ENCODE results near the gene MPPE1. TPM values are rescaled to one million over a fixed set of nuclear protein-coding genes. Genes with fewer than 3 reads are reported as not detected.

MPPE1 gene
- polyA plus RNA-seq, 2 donors = 19.1 to 20.3 TPM

DNA sequence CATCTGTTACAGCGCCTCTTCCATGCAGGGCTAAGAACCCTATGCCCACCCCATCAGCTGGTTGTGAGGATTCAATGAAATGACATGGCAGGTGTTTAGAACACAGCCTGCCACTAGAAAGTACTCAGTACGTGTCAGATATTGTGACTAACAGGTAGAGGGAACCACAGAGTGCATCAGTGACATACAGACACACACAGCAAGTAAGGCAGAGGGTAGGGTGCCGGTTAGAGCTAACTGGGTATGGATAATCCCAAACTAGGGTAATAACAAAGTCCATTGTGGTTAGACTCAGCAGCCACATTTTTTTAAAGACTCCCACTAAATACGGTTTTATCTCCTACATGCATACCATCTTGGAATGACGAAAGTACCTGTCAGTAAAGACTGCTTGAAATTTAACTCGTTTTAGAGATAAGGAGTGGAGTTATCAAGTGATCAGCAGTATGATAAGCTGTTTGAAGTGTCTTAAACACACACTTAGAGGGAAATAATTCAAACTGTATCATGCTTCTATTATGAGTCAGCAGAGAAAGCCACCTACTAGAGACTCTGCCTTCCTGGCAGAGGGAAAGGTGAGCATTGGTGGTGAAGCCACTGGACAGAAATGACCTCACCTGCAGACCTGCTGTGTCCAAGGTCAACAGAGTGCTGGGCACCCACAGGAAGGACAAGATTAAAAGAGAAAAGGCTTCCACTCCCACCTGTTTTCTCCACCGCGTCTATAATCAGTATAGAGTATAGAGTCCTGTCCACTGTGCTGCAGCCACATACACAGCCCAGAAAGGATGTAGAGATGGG lies 20.6 kb downstream of the MPPE1 start:
- Histone ChIP-seq H3K27me3 (ENCODE audit: control insufficient read depth in 1 of 2, insufficient read depth in 2 of 2, low read length in 2 of 2) (no peaks in the 10 kb centered on the region), H3K4me3 (ENCODE audit: low read depth in 1 of 2, low read length in 2 of 2) (no peak overlapping the region), H3K9me3 (ENCODE audit: control insufficient read depth in 2 of 2, insufficient read depth in 1 of 2, low read depth in 1 of 2, low read length in 1 of 2) (no peaks in the 10 kb centered on the region), H3K27ac (ENCODE audit: low read depth in 2 of 2, low read length in 1 of 2) (no peak overlapping the region), H3K4me1 (ENCODE audit: control insufficient read depth in 2 of 2, insufficient read depth in 2 of 2, low read length in 1 of 2) (no peaks in the 10 kb centered on the region), H3K36me3 (ENCODE audit: control insufficient read depth in 2 of 2, insufficient read depth in 2 of 2, low read length in 1 of 2) (peaks cover 5 to 17% of the 10 kb centered on the region in 2 donors)
- WGBS, 2 donors = 71 to 84% methylated on average over 8 of the region's 8 CpGs

DNA sequence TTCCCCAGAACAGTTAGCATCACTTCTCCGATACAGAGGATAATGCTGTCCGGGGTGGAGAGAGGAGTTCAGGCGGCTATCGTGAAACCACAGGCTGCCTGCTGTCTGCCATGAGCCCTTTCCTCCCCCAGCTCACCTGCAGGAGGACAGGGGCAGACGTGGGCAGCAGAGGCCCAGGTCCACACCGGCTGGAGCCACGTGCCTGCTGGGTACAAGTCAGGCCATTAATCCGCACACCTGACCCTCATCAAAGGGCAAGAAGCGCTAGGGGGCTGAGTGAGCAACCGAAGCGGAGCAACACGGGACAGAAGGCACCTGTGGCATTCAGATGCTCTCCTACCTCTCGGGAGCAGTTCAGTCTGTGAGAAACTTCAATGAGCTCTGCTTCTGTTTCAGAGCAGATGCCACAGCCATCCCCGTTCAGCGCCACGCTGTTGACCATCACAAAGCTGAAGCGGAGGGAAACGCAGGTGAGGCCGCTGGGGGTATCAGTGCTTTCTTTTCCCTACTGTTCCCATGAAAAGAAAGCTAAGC lies 21.5 kb downstream of the MPPE1 start:
- no peaks in the 10 kb centered on the region for H3K4me1 ChIP-seq (ENCODE audit: control insufficient read depth in 2 of 2, insufficient read depth in 2 of 2, low read length in 1 of 2)
- H3K27ac ChIP-seq (ENCODE audit: low read depth in 2 of 2, low read length in 1 of 2) = no peak overlapping the region
- 87 to 89% methylated on average over 19 of the region's 19 CpGs for WGBS, 2 donors
- peaks cover 5 to 17% of the 10 kb centered on the region in 2 donors for H3K36me3 ChIP-seq (ENCODE audit: control insufficient read depth in 2 of 2, insufficient read depth in 2 of 2, low read length in 1 of 2)
- no peaks in the 10 kb centered on the region for H3K27me3 ChIP-seq (ENCODE audit: control insufficient read depth in 1 of 2, insufficient read depth in 2 of 2, low read length in 2 of 2)
- H3K9me3 ChIP-seq (ENCODE audit: control insufficient read depth in 2 of 2, insufficient read depth in 1 of 2, low read depth in 1 of 2, low read length in 1 of 2) = no peaks in the 10 kb centered on the region
- H3K4me3 ChIP-seq (ENCODE audit: low read depth in 1 of 2, low read length in 2 of 2) = no peak overlapping the region

DNA sequence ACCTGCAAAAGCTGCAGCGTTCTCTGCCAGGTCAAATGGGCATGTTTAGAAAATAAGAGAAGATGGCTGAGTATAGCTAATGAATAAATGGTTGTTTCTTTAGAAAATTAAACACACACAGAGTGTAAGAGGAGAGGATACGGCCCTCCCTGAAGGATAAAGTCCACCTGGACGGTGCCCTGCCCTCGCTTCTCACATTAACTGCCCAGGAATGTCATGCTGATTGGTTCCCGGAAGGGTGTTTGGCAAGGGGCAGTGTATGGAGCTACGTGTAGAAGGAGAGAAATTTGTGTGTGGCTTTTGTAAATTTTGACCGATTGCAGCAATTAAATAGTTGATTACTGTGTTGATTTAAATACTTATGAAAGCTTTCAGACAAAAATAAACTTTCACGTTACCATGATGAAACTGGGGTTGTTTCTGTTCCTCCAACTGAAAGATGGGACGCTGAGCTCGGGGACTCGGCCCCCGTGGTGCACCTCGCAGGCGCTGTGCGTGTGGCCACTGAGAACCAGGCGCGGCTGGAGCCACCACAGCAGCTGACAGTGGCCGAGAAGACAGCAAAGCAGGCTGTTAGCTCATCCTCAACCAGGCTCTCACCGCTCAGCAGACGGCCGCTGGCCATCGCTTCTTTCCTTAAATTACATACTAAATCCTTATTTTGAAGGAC lies 22.7 kb downstream of the MPPE1 start:
- H3K27ac ChIP-seq (ENCODE audit: low read depth in 2 of 2, low read length in 1 of 2) = no peak overlapping the region
- H3K36me3 ChIP-seq (ENCODE audit: control insufficient read depth in 2 of 2, insufficient read depth in 2 of 2, low read length in 1 of 2) = peaks cover 8 to 25% of the 10 kb centered on the region in 2 donors
- no peak overlapping the region for H3K4me3 ChIP-seq (ENCODE audit: low read depth in 1 of 2, low read length in 2 of 2)
- no peaks in the 10 kb centered on the region for H3K27me3 ChIP-seq (ENCODE audit: control insufficient read depth in 1 of 2, insufficient read depth in 2 of 2, low read length in 2 of 2)
- H3K9me3 ChIP-seq (ENCODE audit: control insufficient read depth in 2 of 2, insufficient read depth in 1 of 2, low read depth in 1 of 2, low read length in 1 of 2) = no peaks in the 10 kb centered on the region
- WGBS, 2 donors = 82 to 86% methylated on average over 22 of the region's 22 CpGs
- no peaks in the 10 kb centered on the region for H3K4me1 ChIP-seq (ENCODE audit: control insufficient read depth in 2 of 2, insufficient read depth in 2 of 2, low read length in 1 of 2)

DNA sequence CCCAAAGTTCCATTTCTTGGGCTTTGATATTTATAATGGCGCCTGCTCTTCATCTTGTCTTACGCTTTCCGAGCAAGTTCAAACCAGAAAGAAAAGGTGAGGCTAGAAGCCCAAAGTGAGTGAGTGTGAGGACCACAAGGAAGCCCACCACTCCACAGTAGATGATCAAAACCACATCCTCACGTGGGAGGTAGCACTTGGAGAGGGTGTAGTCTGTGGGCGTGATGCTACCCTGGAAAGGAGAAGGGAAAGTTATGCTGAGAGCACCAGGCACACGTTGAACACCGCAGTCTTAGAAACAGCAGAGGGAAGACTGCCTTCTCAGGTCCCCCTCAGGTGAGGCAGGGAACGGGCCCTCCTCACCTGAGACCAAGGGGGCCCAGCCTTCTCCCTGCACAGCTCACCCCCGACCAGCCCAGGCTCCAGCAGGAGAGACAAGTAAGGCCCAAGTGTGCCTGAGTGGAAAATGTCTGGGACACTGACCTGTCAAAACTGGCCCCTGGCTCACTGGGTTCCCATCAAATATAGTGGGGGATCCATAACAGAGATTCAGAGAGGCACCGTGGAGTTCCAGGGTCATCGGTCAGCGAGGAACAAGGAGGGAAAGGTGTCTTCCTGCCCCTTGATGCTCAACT lies 23.6 kb downstream of the MPPE1 start:
- no peaks in the 10 kb centered on the region for H3K4me1 ChIP-seq (ENCODE audit: control insufficient read depth in 2 of 2, insufficient read depth in 2 of 2, low read length in 1 of 2)
- no peaks in the 10 kb centered on the region for H3K27me3 ChIP-seq (ENCODE audit: control insufficient read depth in 1 of 2, insufficient read depth in 2 of 2, low read length in 2 of 2)
- H3K36me3 ChIP-seq (ENCODE audit: control insufficient read depth in 2 of 2, insufficient read depth in 2 of 2, low read length in 1 of 2) = peaks cover 8 to 25% of the 10 kb centered on the region in 2 donors
- no peaks in the 10 kb centered on the region for H3K9me3 ChIP-seq (ENCODE audit: control insufficient read depth in 2 of 2, insufficient read depth in 1 of 2, low read depth in 1 of 2, low read length in 1 of 2)
- H3K4me3 ChIP-seq (ENCODE audit: low read depth in 1 of 2, low read length in 2 of 2) = no peak overlapping the region
- 90 to 91% methylated on average over 12 of the region's 12 CpGs for WGBS, 2 donors
- no peak overlapping the region for H3K27ac ChIP-seq (ENCODE audit: low read depth in 2 of 2, low read length in 1 of 2)

DNA sequence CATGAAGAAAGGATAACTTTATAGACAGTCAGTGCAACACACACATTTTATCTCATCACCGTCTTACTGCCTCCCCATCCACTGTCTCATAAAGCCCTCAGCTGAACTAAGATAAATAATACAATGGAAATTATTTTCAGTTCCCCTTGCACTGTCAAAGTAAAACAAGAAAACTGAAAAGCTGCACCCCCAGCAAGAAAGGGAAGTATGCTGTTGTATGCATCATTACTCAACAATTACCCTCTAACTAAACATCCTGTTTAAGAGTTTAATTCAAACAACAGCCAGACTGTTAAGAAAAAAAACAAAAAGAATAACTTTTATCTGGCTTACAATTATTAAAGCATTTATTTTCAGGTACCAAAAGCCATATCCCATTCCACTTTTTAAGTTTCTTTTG lies 25.0 kb downstream of the MPPE1 start:
- no peak overlapping the region for H3K27ac ChIP-seq (ENCODE audit: low read depth in 2 of 2, low read length in 1 of 2)
- no peak overlapping the region for H3K4me3 ChIP-seq (ENCODE audit: low read depth in 1 of 2, low read length in 2 of 2)
- no peaks in the 10 kb centered on the region for H3K9me3 ChIP-seq (ENCODE audit: control insufficient read depth in 2 of 2, insufficient read depth in 1 of 2, low read depth in 1 of 2, low read length in 1 of 2)
- peaks cover 8 to 25% of the 10 kb centered on the region in 2 donors for H3K36me3 ChIP-seq (ENCODE audit: control insufficient read depth in 2 of 2, insufficient read depth in 2 of 2, low read length in 1 of 2)
- H3K27me3 ChIP-seq (ENCODE audit: control insufficient read depth in 1 of 2, insufficient read depth in 2 of 2, low read length in 2 of 2) = no peaks in the 10 kb centered on the region
- no peaks in the 10 kb centered on the region for H3K4me1 ChIP-seq (ENCODE audit: control insufficient read depth in 2 of 2, insufficient read depth in 2 of 2, low read length in 1 of 2)
- 64 to 65% methylated on average over 1 of the region's 1 CpG for WGBS, 2 donors

DNA sequence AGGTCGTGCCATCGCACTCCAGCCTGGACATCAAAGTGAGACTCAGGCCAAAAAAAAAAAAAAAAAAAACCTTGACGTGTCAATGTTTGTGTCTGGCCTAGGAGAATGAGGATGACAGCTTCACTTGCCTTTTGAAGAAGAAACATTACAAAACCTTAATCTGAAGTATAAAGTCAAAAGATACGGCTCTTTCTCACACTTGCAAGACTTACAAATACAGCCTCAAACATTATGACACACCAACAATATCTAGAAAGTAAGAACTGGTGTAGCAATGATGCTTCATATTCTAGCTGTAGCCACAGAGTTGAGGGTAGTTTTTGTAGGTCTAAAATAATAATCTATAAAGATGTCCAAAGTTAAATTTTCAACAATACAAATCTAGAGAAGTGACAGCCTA lies 25.5 kb downstream of the MPPE1 start:
- H3K36me3 ChIP-seq (ENCODE audit: control insufficient read depth in 2 of 2, insufficient read depth in 2 of 2, low read length in 1 of 2) = peaks cover 8 to 21% of the 10 kb centered on the region in 2 donors
- H3K27me3 ChIP-seq (ENCODE audit: control insufficient read depth in 1 of 2, insufficient read depth in 2 of 2, low read length in 2 of 2) = no peaks in the 10 kb centered on the region
- H3K4me1 ChIP-seq (ENCODE audit: control insufficient read depth in 2 of 2, insufficient read depth in 2 of 2, low read length in 1 of 2) = no peaks in the 10 kb centered on the region
- WGBS, 2 donors = 60 to 71% methylated on average over 4 of the region's 4 CpGs
- no peaks in the 10 kb centered on the region for H3K9me3 ChIP-seq (ENCODE audit: control insufficient read depth in 2 of 2, insufficient read depth in 1 of 2, low read depth in 1 of 2, low read length in 1 of 2)
- no peak overlapping the region for H3K27ac ChIP-seq (ENCODE audit: low read depth in 2 of 2, low read length in 1 of 2)
- H3K4me3 ChIP-seq (ENCODE audit: low read depth in 1 of 2, low read length in 2 of 2) = no peak overlapping the region

- Histone ChIP-seq H3K9me3 (ENCODE audit: control insufficient read depth in 2 of 2, insufficient read depth in 1 of 2, low read depth in 1 of 2, low read length in 1 of 2) (no peaks in the 10 kb centered on the region), H3K4me1 (ENCODE audit: control insufficient read depth in 2 of 2, insufficient read depth in 2 of 2, low read length in 1 of 2) (no peaks in the 10 kb centered on the region), H3K4me3 (ENCODE audit: low read depth in 1 of 2, low read length in 2 of 2) (no peak overlapping the region), H3K27me3 (ENCODE audit: control insufficient read depth in 1 of 2, insufficient read depth in 2 of 2, low read length in 2 of 2) (no peaks in the 10 kb centered on the region), H3K27ac (ENCODE audit: low read depth in 2 of 2, low read length in 1 of 2) (no peak overlapping the region), H3K36me3 (ENCODE audit: control insufficient read depth in 2 of 2, insufficient read depth in 2 of 2, low read length in 1 of 2) (peaks cover 8 to 16% of the 10 kb centered on the region in 2 donors)
- WGBS, 2 donors = 93 to 94% methylated on average over 29 to 30 of the region's 30 CpGs
These were observed 27.4 kb downstream of the MPPE1 start for GRCh38 chr18:11880586-11881304.

DNA sequence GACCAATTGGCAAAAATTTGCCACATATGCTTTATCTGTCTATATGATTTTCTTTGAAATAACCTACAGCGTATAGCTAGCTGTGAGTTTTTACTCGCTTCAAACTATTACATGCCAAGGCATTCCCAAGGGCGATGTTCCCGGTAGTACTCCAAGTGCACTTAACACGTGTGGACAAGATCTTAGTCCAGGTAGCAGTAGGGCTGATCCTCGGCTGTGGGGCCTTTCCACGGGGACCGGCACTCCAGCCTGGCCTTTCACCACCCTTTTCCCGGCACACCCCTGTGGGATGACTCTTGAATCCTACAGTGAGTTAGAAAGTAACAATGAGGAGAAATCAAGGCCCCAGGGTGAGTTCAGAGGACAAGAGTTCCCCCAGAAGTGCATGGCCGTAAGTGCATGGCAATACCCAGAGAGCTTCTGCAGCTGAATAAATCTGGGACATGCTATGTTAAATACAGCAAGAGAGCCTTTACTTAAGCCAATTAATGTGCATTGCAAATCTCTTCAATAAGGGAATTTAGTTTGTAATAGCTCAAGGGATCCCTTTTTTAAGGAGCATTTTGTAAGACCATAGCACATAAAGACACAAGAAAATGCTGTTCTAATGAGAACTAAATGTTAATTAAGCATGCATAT lies 30.5 kb downstream of the MPPE1 start:
- Histone ChIP-seq H3K27me3 (ENCODE audit: control insufficient read depth in 1 of 2, insufficient read depth in 2 of 2, low read length in 2 of 2) (no peaks in the 10 kb centered on the region), H3K4me1 (ENCODE audit: control insufficient read depth in 2 of 2, insufficient read depth in 2 of 2, low read length in 1 of 2) (no peaks in the 10 kb centered on the region), H3K27ac (ENCODE audit: low read depth in 2 of 2, low read length in 1 of 2) (no peak overlapping the region), H3K9me3 (ENCODE audit: control insufficient read depth in 2 of 2, insufficient read depth in 1 of 2, low read depth in 1 of 2, low read length in 1 of 2) (no peaks in the 10 kb centered on the region), H3K4me3 (ENCODE audit: low read depth in 1 of 2, low read length in 2 of 2) (no peak overlapping the region), H3K36me3 (ENCODE audit: control insufficient read depth in 2 of 2, insufficient read depth in 2 of 2, low read length in 1 of 2) (peaks cover 3 to 12% of the 10 kb centered on the region in 2 donors)
- WGBS, 2 donors = 78 to 83% methylated on average over 10 of the region's 10 CpGs

- no peaks in the 10 kb centered on the region for H3K9me3 ChIP-seq (ENCODE audit: control insufficient read depth in 2 of 2, insufficient read depth in 1 of 2, low read depth in 1 of 2, low read length in 1 of 2)
- H3K4me3 ChIP-seq (ENCODE audit: low read depth in 1 of 2, low read length in 2 of 2) = no peak overlapping the region
- WGBS, 2 donors = 86% methylated on average over 8 of the region's 8 CpGs
- no peaks in the 10 kb centered on the region for H3K4me1 ChIP-seq (ENCODE audit: control insufficient read depth in 2 of 2, insufficient read depth in 2 of 2, low read length in 1 of 2)
- peaks cover 0 to 6% of the 10 kb centered on the region in 2 donors for H3K36me3 ChIP-seq (ENCODE audit: control insufficient read depth in 2 of 2, insufficient read depth in 2 of 2, low read length in 1 of 2)
- H3K27ac ChIP-seq (ENCODE audit: low read depth in 2 of 2, low read length in 1 of 2) = no peak overlapping the region
- H3K27me3 ChIP-seq (ENCODE audit: control insufficient read depth in 1 of 2, insufficient read depth in 2 of 2, low read length in 2 of 2) = no peaks in the 10 kb centered on the region
These were observed 33.4 kb downstream of the MPPE1 start for GRCh38 chr18:11874676-11875075.

All from esophagus (tissue), 2 donors.